Measurements from ENCODE around the gene COL6A2. TPM values are rescaled to one million over a fixed set of nuclear protein-coding genes. Genes with fewer than 3 reads are reported as not detected.

COL6A2 gene
- total and polyA plus RNA-seq, 2 of the 13 experiments (the other 11 are each of a cell fraction or from before 2014, with no cell fraction given): 0.07 to 0.41 TPM

GRCh38 chr21:46153247-46154154, 55.6 kb downstream of the COL6A2 start (continued):
- TF ChIP-seq ZHX1 (CRISPR knock-in tag; IDR thresholded peaks at IDR 0.05; ENCODE audit: low read depth) (peak; percentile 51; the same call in 1 of the 2 replicates), KAT2B (IDR thresholded peaks at IDR 0.05; ENCODE audit: borderline replicate concordance, low read depth, low read length) (no peak), ZNF790 (CRISPR knock-in tag; IDR thresholded peaks at IDR 0.05; ENCODE audit: borderline replicate concordance) (0 out of 2 replicates have a peak, but pooled peaks have one; percentile 77), ZNF326 (CRISPR knock-in tag; IDR thresholded peaks at IDR 0.05; ENCODE audit: borderline replicate concordance) (no peak), ZSCAN29 (CRISPR knock-in tag; conservative IDR thresholded peaks at IDR 0.05) (no peak), NCOA2 (CRISPR knock-in tag; IDR thresholded peaks at IDR 0.05) (peak; percentile 38; the same call in 1 of the 2 replicates), RAD21 (CRISPR knock-in tag; IDR thresholded peaks at IDR 0.05) (peak; percentile 61; the same call in 1 of the 2 replicates), HDAC6 (IDR thresholded peaks at IDR 0.05; ENCODE audit: low read depth, low read length) (no peak), ARNTL (CRISPR knock-in tag; IDR thresholded peaks at IDR 0.05) (peak; percentile 52), ZNF776 (CRISPR knock-in tag; IDR thresholded peaks at IDR 0.05) (no peak), ZNF558 (CRISPR knock-in tag; IDR thresholded peaks at IDR 0.05; ENCODE audit: borderline replicate concordance) (peak; percentile 59), PLRG1 (conservative IDR thresholded peaks at IDR 0.05) (no peak), MTF2 (CRISPR knock-in tag; IDR thresholded peaks at IDR 0.05; ENCODE audit: borderline replicate concordance) (no peak), ZNF557 (CRISPR knock-in tag; IDR thresholded peaks at IDR 0.05) (0 out of 2 replicates have a peak, but pooled peaks have one; percentile 17), HMGA1 (CRISPR knock-in tag; conservative IDR thresholded peaks at IDR 0.05) (no peak), SCMH1 (CRISPR knock-in tag; IDR thresholded peaks at IDR 0.05; ENCODE audit: borderline replicate concordance) (no peak), ZNF720 (CRISPR knock-in tag; IDR thresholded peaks at IDR 0.05) (no peak), FOSL2 (CRISPR knock-in tag; IDR thresholded peaks at IDR 0.05) (peak; percentile 21; the same call in 1 of the 2 replicates), EED (CRISPR knock-in tag; IDR thresholded peaks at IDR 0.05) (no peak), ZNF766 (CRISPR knock-in tag; IDR thresholded peaks at IDR 0.05; ENCODE audit: borderline replicate concordance) (no peak), ZNF510 (CRISPR knock-in tag; IDR thresholded peaks at IDR 0.05; ENCODE audit: low read depth) (no peak), ZNF282 (IDR thresholded peaks at IDR 0.05; ENCODE audit: partially characterized antibody) (no peak), CENPT (CRISPR knock-in tag; IDR thresholded peaks at IDR 0.05; ENCODE audit: low read depth) (no peak)
- TF ChIP-seq, protein P1, sequence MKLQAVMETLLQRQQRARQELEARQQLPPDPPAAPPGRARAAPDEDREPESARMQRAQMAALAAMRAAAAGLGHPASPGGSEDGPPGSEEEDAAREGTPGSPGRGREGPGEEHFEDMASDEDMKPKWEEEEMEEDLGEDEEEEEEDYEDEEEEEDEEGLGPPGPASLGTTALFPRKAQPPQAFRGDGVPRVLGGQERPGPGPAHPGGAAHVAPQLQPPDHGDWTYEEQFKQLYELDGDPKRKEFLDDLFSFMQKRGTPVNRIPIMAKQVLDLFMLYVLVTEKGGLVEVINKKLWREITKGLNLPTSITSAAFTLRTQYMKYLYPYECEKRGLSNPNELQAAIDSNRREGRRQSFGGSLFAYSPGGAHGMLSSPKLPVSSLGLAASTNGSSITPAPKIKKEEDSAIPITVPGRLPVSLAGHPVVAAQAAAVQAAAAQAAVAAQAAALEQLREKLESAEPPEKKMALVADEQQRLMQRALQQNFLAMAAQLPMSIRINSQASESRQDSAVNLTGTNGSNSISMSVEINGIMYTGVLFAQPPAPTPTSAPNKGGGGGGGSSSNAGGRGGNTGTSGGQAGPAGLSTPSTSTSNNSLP (IDR thresholded peaks at IDR 0.05; ENCODE audit: low read depth, low read length): no peak
- TF ChIP-seq, protein P2, sequence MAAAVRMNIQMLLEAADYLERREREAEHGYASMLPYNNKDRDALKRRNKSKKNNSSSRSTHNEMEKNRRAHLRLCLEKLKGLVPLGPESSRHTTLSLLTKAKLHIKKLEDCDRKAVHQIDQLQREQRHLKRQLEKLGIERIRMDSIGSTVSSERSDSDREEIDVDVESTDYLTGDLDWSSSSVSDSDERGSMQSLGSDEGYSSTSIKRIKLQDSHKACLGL (CRISPR knock-in tag; IDR thresholded peaks at IDR 0.05): peak; percentile 37; the same call in 1 of the 2 replicates
- TF ChIP-seq, protein P3, sequence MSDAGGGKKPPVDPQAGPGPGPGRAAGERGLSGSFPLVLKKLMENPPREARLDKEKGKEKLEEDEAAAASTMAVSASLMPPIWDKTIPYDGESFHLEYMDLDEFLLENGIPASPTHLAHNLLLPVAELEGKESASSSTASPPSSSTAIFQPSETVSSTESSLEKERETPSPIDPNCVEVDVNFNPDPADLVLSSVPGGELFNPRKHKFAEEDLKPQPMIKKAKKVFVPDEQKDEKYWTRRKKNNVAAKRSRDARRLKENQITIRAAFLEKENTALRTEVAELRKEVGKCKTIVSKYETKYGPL (CRISPR knock-in tag; IDR thresholded peaks at IDR 0.05): no peak
